GM20000 (cell line): ENCODE measurements around the gene FAM3D.
"Not testable (repeated sequence)": the region's sequence is repeated elsewhere in the genome, so short reads cannot be mapped to it uniquely, and the experiment has no call there.

Experiments
- DNase-seq: peaks from one replicate; pipeline ENCODE4 v3.0.0; 2012; ENCODE audit warnings: low spot score
- TF ChIP-seq, protein P1 (sequence below): IDR thresholded peaks from 2 replicates; pipeline ENCODE4 v1.5.1; 2012; ENCODE audit warnings: mild to moderate bottlenecking, control low read depth; ENCODE audit errors: extremely low read depth, missing control alignments

FAM3D gene

DNA sequence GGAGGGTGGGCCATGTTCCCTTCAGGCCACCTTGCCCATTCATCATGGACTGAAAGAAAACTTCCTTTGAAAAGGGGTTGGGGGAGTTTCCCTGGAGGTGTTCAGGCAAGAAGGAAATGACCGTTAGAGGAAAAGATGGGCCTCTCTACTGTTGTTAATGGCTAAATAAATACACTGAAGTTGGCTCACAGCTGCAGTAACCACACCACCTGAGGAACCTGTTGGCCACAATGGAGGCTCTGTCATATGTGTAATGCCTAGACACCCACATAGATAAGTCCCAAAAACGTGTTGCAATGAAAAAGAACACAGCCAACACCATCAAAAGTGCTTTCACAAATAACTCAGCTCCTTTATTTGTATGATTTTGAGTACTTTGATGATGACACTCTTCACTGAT lies 38.2 kb upstream of the FAM3D start:
- no peak for DNase-seq
- TF ChIP-seq, protein P1, sequence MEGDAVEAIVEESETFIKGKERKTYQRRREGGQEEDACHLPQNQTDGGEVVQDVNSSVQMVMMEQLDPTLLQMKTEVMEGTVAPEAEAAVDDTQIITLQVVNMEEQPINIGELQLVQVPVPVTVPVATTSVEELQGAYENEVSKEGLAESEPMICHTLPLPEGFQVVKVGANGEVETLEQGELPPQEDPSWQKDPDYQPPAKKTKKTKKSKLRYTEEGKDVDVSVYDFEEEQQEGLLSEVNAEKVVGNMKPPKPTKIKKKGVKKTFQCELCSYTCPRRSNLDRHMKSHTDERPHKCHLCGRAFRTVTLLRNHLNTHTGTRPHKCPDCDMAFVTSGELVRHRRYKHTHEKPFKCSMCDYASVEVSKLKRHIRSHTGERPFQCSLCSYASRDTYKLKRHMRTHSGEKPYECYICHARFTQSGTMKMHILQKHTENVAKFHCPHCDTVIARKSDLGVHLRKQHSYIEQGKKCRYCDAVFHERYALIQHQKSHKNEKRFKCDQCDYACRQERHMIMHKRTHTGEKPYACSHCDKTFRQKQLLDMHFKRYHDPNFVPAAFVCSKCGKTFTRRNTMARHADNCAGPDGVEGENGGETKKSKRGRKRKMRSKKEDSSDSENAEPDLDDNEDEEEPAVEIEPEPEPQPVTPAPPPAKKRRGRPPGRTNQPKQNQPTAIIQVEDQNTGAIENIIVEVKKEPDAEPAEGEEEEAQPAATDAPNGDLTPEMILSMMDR, result no peak

DNA sequence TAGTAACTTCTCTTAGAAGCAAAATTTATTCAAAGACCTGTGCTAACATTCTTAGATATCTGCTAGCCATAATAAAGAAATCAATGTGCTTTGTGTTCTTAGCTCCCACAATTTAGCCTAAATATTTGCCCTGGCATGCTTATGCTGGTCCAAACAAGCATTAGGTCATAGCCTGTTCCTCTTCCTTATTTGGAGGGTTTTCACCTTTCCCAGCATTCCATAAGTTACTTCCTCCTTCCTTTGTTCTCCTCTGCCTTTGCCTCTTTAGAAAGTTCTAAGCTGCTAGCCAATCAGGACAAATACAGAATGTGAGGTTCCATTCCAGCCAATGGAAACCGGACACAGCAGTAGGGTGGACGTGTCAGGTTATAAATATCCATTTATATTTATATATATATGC lies 37.7 kb upstream of the FAM3D start:
- DNase-seq, result not testable (repeated sequence)

DNA sequence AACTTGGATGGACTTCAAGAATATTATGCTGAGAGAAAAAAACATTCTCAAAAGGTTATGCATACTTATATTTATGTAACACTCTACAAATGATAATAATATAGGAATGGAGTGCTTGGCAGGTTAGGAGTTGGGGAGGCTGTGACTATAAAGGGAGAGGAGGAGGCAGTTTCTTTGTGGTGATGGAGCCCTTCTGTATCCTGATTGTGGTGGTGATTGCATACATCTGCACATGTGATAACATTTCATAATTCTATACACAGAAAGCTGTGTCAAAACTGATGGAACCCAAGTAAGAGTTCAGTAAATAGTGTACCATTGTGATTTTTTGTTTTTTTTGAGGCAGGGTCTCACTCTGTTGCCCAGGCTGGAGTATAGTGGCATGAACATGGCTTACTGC lies 31.7 kb upstream of the FAM3D start:
- TF ChIP-seq, protein P1, result no peak
- DNase-seq, result no peak

DNA sequence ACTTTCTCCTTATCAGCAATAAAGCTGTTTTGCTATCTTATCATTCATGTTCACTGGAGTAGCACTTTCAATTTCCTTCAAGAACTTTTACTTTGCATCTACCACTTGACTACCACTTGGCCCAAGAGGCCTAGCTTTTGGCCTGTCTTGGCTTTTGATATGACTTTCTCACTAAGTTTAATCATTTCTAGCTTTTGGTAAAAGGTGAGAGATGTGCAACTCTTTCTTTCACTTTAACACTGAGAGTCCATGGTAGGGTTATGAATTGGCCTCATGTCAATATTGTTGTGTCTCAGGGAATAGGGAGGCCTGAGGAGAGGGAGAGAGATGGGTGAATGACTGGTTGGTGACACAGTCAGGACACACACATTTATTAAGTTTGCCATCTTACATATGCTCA lies 31.0 kb upstream of the FAM3D start:
- TF ChIP-seq, protein P1, result no peak
- no peak for DNase-seq

DNA sequence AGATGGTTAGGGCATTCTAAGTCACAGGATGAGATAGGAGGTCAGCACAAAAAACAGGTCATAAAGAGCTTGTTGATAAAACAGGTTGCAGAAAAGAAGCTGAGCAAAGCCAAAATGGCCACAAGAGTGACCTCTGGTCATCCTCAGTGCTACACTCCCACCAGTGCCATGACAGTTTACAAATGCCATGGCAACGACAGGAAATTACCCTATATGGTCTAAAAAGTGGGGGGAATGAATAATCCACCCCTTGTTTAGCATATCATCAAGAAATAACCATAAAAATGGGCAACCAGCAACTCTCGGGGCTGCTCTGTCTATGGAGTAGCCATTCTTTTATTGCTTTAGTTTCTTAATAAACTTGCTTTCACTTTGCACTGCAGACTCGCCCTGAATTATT lies 30.2 kb upstream of the FAM3D start:
- not testable (repeated sequence) for DNase-seq

DNA sequence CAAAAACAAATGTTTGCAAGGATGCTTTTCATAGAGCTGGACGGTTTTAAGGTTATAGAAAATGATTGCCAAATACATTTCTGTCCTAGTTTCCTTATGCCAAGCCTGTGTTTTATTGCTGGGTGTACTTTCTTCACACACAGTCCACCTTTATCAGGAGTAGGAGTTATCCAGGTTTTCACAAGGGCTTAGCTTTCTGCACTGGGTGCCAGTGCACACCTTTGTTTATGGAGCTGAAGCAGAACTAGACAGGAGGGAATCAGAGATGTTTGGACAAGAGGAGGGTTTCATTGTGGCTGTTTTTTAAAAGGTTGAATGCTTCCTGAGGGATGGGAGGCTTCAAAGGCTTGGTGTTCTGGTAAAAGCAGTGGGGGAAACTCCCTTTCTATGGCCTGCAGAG lies 29.5 kb upstream of the FAM3D start:
- TF ChIP-seq, protein P1, result no peak
- DNase-seq, result no peak

DNA sequence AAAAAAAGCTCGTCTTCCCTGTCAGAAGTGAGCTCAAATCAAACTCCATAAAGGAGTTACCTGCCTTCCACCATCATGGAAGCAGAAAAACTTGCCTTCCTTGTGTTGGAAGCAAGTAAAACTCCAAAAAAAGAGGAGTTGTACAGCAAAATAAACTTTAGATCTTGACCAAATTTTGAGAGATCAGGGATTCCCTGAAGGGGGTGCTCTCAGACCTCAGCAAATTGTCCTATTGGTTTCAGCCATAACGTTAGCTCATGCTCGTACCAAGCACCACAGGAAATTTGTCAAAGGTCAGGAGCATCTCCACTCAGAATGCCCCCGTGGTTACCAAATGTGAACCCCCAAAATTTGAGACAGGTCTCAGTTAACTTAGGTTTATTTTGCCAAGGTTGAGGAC lies 28.7 kb upstream of the FAM3D start:
- DNase-seq, result not testable (repeated sequence)

DNA sequence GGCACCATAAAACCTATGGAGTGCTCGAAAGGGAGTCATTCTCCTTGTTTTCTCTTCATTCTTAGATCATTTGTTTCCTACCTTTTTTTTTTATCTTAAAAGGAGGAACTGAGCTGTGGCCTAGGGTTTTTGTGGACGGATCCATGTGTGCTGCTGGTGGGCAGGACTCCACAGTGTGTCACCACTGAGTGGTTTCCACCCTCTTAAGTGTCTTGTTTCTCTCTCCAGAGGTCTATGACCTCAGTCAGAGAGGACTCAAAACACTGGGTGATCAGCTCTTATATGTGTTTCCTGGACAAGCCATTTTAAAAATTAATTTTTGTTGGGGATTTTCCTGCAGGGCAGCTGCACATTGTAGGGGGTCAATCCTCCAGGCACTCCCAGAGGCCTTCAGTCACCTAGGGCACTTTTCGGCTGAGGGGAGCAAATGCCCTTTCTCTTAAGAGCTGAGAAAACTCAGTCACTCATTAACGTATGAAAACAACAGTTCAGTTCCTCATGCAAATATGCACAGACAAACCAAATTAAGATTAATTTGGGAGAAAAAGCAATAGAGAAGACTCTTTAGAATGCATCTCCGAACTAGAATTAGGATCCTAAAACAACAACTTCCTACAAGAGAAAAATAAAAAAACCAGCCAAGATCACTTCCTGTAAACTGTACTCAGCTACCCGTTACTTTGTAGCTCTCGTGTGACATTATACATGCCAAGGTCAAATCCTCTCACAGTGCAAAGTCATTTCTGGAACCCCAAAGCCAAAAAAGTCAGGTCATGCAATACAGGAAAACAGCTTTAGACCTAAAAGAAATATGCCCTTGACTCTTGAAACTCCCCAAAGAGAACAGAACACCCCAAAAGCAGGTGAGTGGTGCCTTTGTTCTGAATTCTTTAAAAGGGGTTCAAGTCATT lies 27.6 kb upstream of the FAM3D start:
- no peak for DNase-seq
- TF ChIP-seq, protein P1, result no peak

DNA sequence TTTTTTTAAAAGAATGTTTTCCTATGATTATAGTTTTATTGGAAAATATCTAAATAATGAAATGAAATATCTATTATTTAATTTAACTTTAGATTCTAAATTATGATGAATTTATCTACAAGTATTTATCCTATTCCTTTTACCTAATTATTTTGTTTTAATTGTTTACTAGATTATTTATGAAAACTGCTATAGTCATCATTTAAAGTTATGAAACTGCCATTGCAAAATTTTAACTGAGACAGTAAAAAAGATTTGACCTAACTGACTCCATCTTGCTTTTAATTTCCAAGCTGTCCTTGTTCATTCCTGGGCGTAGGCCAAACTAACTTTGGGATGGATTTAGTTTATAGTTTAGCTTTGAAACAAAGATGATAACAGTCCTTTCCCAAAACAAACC lies 25.9 kb upstream of the FAM3D start:
- DNase-seq, result no peak
- TF ChIP-seq, protein P1, result no peak
